PC-3 (cell line): ENCODE data around the gene ENHO.

ENCODE experiments used
- CTCF ChIP-seq: fragments of 300-600 bp; sonication (generic); conservative IDR thresholded peaks from 2 replicates; pipeline ENCODE4 v1.5.1; 2017; ENCODE audit warnings: antibody characterized with exemption, low read depth, mild to moderate bottlenecking, low read length
- EZH2 ChIP-seq: fragments of 300-600 bp; sonication (generic); IDR thresholded peaks from one replicate; pipeline ENCODE4 v1.6.1; 2017; ENCODE audit warnings: antibody characterized with exemption, mild to moderate bottlenecking, low read length; ENCODE audit not compliant: unreplicated experiment

GRCh38 chr9:34502891-34503290, 19.9 kb downstream of the ENHO start:
- TF ChIP-seq CTCF (no peak), EZH2 (no peak)
